Measurements from ENCODE around the gene POU6F2. TPM values are rescaled to one million over a fixed set of nuclear protein-coding genes. Genes with fewer than 3 reads are reported as not detected.

The POU6F2 gene
- total and polyA plus RNA-seq, 8 donors = 0.37 TPM; not detected in 7

GRCh38 chr7:39051707-39052106, 74.0 kb downstream of the POU6F2 start:
- intact Hi-C loops (cut with DNase I; ENCODE audit: low total_unique reads) = no loop called here
- no peak for DNase-seq
- Histone ChIP-seq H3K4me1 (no peaks in the 10 kb centered on the region), H3K27ac (no peak overlapping the region), H3K27me3 (no peaks in the 10 kb centered on the region), H3K4me3 (no peak overlapping the region), H3K9me3 (peaks cover 0 to 7% (median 3%) of the 10 kb centered on the region in 4 donors), H3K36me3 (no peaks in the 10 kb centered on the region)
- 70 to 93% (median 88%) methylated on average over 4 of the region's 4 CpGs for WGBS, 5 donors
- TF ChIP-seq POLR2AphosphoS5 (IDR thresholded peaks at IDR 0.05) (no peak), EP300 (IDR thresholded peaks at IDR 0.05) (no peak)
- TF ChIP-seq, protein P1, sequence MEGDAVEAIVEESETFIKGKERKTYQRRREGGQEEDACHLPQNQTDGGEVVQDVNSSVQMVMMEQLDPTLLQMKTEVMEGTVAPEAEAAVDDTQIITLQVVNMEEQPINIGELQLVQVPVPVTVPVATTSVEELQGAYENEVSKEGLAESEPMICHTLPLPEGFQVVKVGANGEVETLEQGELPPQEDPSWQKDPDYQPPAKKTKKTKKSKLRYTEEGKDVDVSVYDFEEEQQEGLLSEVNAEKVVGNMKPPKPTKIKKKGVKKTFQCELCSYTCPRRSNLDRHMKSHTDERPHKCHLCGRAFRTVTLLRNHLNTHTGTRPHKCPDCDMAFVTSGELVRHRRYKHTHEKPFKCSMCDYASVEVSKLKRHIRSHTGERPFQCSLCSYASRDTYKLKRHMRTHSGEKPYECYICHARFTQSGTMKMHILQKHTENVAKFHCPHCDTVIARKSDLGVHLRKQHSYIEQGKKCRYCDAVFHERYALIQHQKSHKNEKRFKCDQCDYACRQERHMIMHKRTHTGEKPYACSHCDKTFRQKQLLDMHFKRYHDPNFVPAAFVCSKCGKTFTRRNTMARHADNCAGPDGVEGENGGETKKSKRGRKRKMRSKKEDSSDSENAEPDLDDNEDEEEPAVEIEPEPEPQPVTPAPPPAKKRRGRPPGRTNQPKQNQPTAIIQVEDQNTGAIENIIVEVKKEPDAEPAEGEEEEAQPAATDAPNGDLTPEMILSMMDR (IDR thresholded peaks at IDR 0.05) = no peak

DNA sequence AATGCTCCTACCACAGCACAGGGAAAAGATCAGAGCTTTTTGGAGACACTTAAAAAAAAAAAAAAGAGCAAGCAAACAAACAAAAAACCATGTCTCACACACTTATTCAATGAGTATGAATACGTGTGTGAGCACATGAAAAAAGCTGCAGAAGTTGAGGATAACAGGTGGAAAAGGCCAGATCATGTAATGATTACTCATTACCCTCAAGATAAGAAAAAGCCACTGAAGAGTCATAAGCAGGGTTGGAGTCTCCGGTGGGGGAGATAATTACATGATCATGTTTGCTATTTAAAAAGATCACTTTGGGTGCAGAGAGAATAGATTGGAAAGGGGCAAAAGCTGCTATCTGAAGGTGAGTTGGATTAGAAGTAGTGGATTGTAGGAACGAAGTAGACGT, 77.0 kb downstream of the POU6F2 start:
- intact Hi-C loops (cut with DNase I; ENCODE audit: low total_unique reads) = no loop called here
- H3K27ac ChIP-seq = no peak overlapping the region
- no peak for DNase-seq
- no peak overlapping the region for H3K4me3 ChIP-seq
- H3K27me3 ChIP-seq = no peaks in the 10 kb centered on the region
- 28 to 42% (median 37%) methylated on average over 4 of the region's 4 CpGs for WGBS, 5 donors
- TF ChIP-seq POLR2A (IDR thresholded peaks at IDR 0.05) (no peak), POLR2AphosphoS5 (IDR thresholded peaks at IDR 0.05) (no peak), EP300 (IDR thresholded peaks at IDR 0.05) (no peak)
- TF ChIP-seq, protein P1 (IDR thresholded peaks at IDR 0.05) = no peak
- peaks cover 0 to 11% (median 3%) of the 10 kb centered on the region in 4 donors for H3K9me3 ChIP-seq
- no peaks in the 10 kb centered on the region for H3K4me1 ChIP-seq
- no peaks in the 10 kb centered on the region for H3K36me3 ChIP-seq

- intact Hi-C loops (cut with DNase I; ENCODE audit: low total_unique reads) = no loop called here
- peaks cover 0 to 11% (median 3%) of the 10 kb centered on the region in 4 donors for H3K9me3 ChIP-seq
- no peak overlapping the region for H3K27ac ChIP-seq
- WGBS, 5 donors = 81 to 88% (median 87%) methylated on average over 1 of the region's 1 CpG
- H3K27me3 ChIP-seq = no peaks in the 10 kb centered on the region
- H3K4me3 ChIP-seq = no peak overlapping the region
- H3K4me1 ChIP-seq = no peaks in the 10 kb centered on the region
- TF ChIP-seq POLR2AphosphoS5 (IDR thresholded peaks at IDR 0.05) = no peak
- no peak for TF ChIP-seq POLR2A (IDR thresholded peaks at IDR 0.05)
- TF ChIP-seq EP300 (IDR thresholded peaks at IDR 0.05) = no peak
- TF ChIP-seq, protein P1 (IDR thresholded peaks at IDR 0.05) = no peak
- H3K36me3 ChIP-seq = no peaks in the 10 kb centered on the region
- DNase-seq = no peak
Measured at GRCh38 chr7:39056153-39056552, 78.4 kb downstream of the POU6F2 start.

- no peak for TF ChIP-seq EP300 (IDR thresholded peaks at IDR 0.05)
Measured at GRCh38 chr7:39062811-39063210, 85.1 kb downstream of the POU6F2 start.

DNA sequence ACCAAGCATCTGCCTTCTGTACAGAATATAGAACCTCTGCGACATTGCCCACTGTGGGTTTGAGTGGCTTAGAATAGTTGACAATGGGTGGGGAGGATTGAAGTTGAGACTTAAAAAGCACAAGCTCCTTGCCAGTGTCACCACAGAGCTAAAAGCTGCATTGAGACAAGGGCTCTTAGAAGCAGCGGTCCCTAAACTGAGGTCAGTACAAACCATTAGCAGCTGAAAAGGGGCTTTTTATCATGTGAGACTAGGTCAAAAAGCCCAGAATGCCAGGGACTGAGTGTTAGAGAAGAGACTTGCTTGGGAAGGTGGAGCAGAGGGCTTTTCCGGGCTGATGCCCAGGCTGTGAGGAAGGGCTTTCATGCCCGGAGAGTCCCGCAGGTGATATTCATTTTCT, 91.3 kb downstream of the POU6F2 start:
- Histone ChIP-seq H3K9me3 (no peaks in the 10 kb centered on the region), H3K27ac (no peak overlapping the region), H3K4me3 (no peak overlapping the region), H3K4me1 (peaks cover 0 to 4% (median 0%) of the 10 kb centered on the region in 4 donors), H3K27me3 (no peaks in the 10 kb centered on the region), H3K36me3 (no peaks in the 10 kb centered on the region)
- no peak for TF ChIP-seq POLR2A (IDR thresholded peaks at IDR 0.05)
- no peak for TF ChIP-seq EP300 (IDR thresholded peaks at IDR 0.05)
- 79 to 84% (median 80%) methylated on average over 5 of the region's 5 CpGs for WGBS, 5 donors
- intact Hi-C loops (cut with DNase I; ENCODE audit: low total_unique reads) = no loop called here
- DNase-seq = no peak

More at GRCh38 chr7:39062811-39063210, 85.1 kb downstream of the POU6F2 start:
- 65 to 84% (median 79%) methylated on average over 4 of the region's 4 CpGs for WGBS, 5 donors
- no peak overlapping the region for H3K27ac ChIP-seq
- H3K36me3 ChIP-seq = no peaks in the 10 kb centered on the region
- intact Hi-C loops (cut with DNase I; ENCODE audit: low total_unique reads) = no loop called here
- H3K27me3 ChIP-seq = no peaks in the 10 kb centered on the region
- no peak overlapping the region for H3K4me3 ChIP-seq
- no peaks in the 10 kb centered on the region for H3K9me3 ChIP-seq
- H3K4me1 ChIP-seq = no peaks in the 10 kb centered on the region
- no peak for DNase-seq
